Heart right ventricle (tissue), 16 donors: Measurements from ENCODE around the gene CNTNAP4. TPM values are rescaled to one million over a fixed set of nuclear protein-coding genes. Genes with fewer than 3 reads are reported as not detected.

ENCODE experiments used
- ATAC-seq, 8 donors: fragments of 200-7000 bp; cut with Tn5 transposase; one replicate each; pipeline ENCODE4 v1.9.1; 2020; ENCODE audit warnings: mild to moderate bottlenecking in 8 of 8, moderate library complexity in 8 of 8, moderate number of reproducible peaks in 1 of 8
- DNase-seq, 2 donors: peaks; one replicate each; pipeline ENCODE4 v3.0.0-alpha.2; 2020
- H3K27ac ChIP-seq, 10 donors: fragments of 200-600 bp; sonication (generic) in 2 of 10; one replicate each; pipeline versions ENCODE4 v1.5.0 to v1.8.0; 2020 to 2022; ENCODE audit warnings: mild to moderate bottlenecking in 3 of 10
- H3K27me3 ChIP-seq, 7 donors: fragments of 200-600 bp; one replicate each; pipeline ENCODE4 v1.8.0; 2021 to 2022; ENCODE audit warnings: mild to moderate bottlenecking in 2 of 7
- H3K36me3 ChIP-seq, 9 donors: fragments of 200-600 bp; sonication (generic) in 1 of 9; one replicate each; pipeline versions ENCODE4 v1.5.0 to v1.8.0; 2020 to 2022; ENCODE audit warnings: mild to moderate bottlenecking in 2 of 9
- H3K4me1 ChIP-seq, 9 donors: fragments of 200-600 bp; sonication (generic) in 1 of 9; one replicate each; pipeline versions ENCODE4 v1.5.0 to v1.8.0; 2020 to 2022; ENCODE audit warnings: mild to moderate bottlenecking in 4 of 9
- H3K4me3 ChIP-seq, 10 donors: fragments of 200-600 bp; sonication (generic) in 2 of 10; one replicate each; pipeline versions ENCODE4 v1.5.0 to v1.8.0; 2020 to 2022; ENCODE audit warnings: mild to moderate bottlenecking in 7 of 10, moderate library complexity in 2 of 10
- H3K9me3 ChIP-seq, 11 donors: fragments of 200-600 bp in 10 of 11; sonication (generic) in 2 of 11; one replicate each; pipeline versions ENCODE4 v1.5.0 to v1.8.0; 2013 to 2022; ENCODE audit warnings: mild to moderate bottlenecking in 2 of 11, control low read depth in 1 of 11, moderate library complexity in 1 of 11
- WGBS, 2 donors: extraction: QIAGEN DNeasy Blood & Tissue Kit; methylation state at CpG; one replicate each; pipeline ENCODE4 v1.1.7; 2013; ENCODE audit warnings: inconsistent platforms in 1 of 2; 5-methylcytosine and 5-hydroxymethylcytosine counted together
- intact Hi-C, 10 donors: fragments of 100-400 bp; cut with DNase I; formaldehyde crosslinking; loops; one replicate each; pipeline versions ENCODE4 v1.11.1 to v1.14.2; 2022
- polyA plus RNA-seq, 2 donors: library from polyadenylated mRNA; stranded (reverse); fragments of 200-250 nt; gene quantifications; one replicate each; pipeline ENCODE4 v1.2.3, GENCODE V29; 2013
- total RNA-seq, 10 donors: library from RNA; stranded (reverse); fragmentation: NEBNext Ultra II Directional in 3 of 10; extraction: Animal tissue kit (Norgen Biotek cat#: 25700) in 3 of 10; gene quantifications; one replicate each; pipeline versions ENCODE4 v1.2.1 to v1.2.4, GENCODE V29; 2021 to 2023
- TF ChIP-seq, protein P1 (sequence below), 9 donors: fragments of 200-600 bp; sonication (generic) in 2 of 9; IDR thresholded peaks; one replicate each; pipeline versions ENCODE4 v1.5.0 to v1.8.0; 2021 to 2022; ENCODE audit warnings: antibody characterized with exemption in 9 of 9, mild to moderate bottlenecking in 5 of 9, moderate library complexity in 1 of 9
- donor health status: Arrhythmogenic right ventricular cardiomyopathy.
- donor health status: ischemic (EF 13 %, LVEDD 7.1; RV severe dilation, severe dysfunction).
- donor health status: healthy with polysubstance abuse.
- donor health status: DM: no; HTN: yes; CAD: no.
- donor health status: DM: no; HTN: no; CAD: no.
- donor health status: ischemic (EF 25% LVEDD 6.9; RV normal size, moderate dysfunction).
- donor health status: ischemic (EF 25% LVEDD 5.7; RV mildly dilated, moderate dysfunction).
- donor health status: healthy.
- donor health status: DM: yes; HTN: yes; CAD: no.
- donor health status: Ischemic cardiomyopathy.
- donor health status: ischemic (EF 35%, LVEDD 5.7; RV mildly dilated, moderate dysfunction).
- donor health status: nonischemic (EF 11% LVEDD 7.7; RV severe dilation, severe dysfunction).
- donor health status: DM: yes; HTN: yes; CAD: no.
- donor health status: PGD.
- donor health status: ischemic (EF 29% LVEDD 5.4; RV normal size, mild dysfunction).
- donor health status: nonischemic (EF 23%, LVEDD 6.1; RV moderate dilation, normal function).

Gene CNTNAP4
- total and polyA plus RNA-seq, 12 donors: not detected

DNA sequence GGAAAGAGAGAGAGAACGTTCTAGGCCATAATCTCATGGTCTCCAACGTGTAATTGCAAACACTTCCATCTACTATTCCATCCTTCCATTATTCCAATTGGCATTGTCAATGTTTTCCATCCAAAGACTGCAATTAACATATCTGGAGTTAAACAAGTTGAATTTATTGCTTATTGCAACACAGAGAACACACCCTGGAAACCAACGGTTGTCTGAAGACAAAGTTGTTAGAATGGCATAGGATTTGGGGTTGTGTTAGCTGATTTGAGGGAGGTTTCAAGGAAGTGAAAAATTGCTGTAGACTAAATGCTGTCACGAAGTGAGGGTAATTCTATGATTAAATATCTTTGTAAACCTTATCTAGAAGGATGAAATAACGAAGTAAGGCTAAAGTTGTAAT is 178.8 kb downstream of the CNTNAP4 start:
- no peak for ATAC-seq

DNA sequence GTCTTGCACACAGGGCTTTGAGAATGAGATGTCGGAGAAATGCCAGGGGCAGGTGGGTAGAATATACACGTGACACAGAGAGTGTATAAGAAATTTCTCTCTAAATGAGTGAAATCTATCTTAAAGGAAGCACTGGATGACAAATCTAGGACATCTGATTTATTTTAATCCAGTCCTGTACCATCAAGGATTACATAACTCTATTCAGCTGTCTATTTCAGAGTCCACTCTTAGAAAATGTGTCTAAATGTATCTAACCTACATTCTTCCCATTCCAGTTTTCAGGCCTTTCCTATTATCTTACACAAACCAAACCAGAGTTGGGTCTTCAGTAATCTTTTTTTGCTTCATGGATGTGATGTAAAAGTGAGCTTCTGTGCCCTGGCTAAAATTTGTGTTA is 181.9 kb downstream of the CNTNAP4 start:
- TF ChIP-seq, protein P1, sequence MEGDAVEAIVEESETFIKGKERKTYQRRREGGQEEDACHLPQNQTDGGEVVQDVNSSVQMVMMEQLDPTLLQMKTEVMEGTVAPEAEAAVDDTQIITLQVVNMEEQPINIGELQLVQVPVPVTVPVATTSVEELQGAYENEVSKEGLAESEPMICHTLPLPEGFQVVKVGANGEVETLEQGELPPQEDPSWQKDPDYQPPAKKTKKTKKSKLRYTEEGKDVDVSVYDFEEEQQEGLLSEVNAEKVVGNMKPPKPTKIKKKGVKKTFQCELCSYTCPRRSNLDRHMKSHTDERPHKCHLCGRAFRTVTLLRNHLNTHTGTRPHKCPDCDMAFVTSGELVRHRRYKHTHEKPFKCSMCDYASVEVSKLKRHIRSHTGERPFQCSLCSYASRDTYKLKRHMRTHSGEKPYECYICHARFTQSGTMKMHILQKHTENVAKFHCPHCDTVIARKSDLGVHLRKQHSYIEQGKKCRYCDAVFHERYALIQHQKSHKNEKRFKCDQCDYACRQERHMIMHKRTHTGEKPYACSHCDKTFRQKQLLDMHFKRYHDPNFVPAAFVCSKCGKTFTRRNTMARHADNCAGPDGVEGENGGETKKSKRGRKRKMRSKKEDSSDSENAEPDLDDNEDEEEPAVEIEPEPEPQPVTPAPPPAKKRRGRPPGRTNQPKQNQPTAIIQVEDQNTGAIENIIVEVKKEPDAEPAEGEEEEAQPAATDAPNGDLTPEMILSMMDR (IDR thresholded peaks at IDR 0.05): no peak
- Histone ChIP-seq H3K27ac (no peak overlapping the region), H3K4me3 (no peak overlapping the region), H3K9me3 (peaks cover 0 to 3% (median 0%) of the 10 kb centered on the region in 11 donors), H3K36me3 (no peaks in the 10 kb centered on the region), H3K4me1 (no peaks in the 10 kb centered on the region), H3K27me3 (peaks cover 0 to 3% (median 0%) of the 10 kb centered on the region in 7 donors)
- DNase-seq (no peak), ATAC-seq (no peak)
- intact Hi-C loops: no loop called here
- WGBS, 2 donors: 70 to 73% methylated on average over 2 of the region's 2 CpGs

More for the DNA sequence above, 178.8 kb downstream of the CNTNAP4 start:
- WGBS, 2 donors: 70 to 74% methylated on average over 5 of the region's 5 CpGs
- Histone ChIP-seq H3K9me3 (peaks cover 0 to 3% (median 0%) of the 10 kb centered on the region in 11 donors), H3K4me1 (no peaks in the 10 kb centered on the region), H3K27me3 (no peaks in the 10 kb centered on the region), H3K36me3 (no peaks in the 10 kb centered on the region), H3K27ac (no peak overlapping the region), H3K4me3 (no peak overlapping the region)
- DNase-seq: no peak
- intact Hi-C loops: no loop called here
- TF ChIP-seq, protein P1 (IDR thresholded peaks at IDR 0.05): no peak

DNA sequence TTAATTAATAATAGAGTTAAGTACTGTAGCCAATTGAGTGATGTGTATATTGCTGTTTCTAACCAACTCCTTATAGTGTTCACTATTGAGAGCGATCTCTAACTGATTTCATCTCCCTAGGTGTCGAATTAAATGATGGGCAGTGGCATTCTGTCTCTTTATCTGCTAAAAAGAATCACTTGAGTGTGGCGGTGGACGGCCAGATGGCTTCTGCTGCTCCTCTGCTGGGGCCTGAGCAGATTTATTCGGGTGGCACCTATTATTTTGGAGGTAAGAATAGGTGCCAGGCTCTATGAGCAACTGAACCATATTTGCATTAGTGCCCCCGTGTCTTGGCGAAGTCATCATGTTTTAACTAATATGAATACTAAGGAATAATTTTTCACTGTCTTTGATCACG is 184.6 kb downstream of the CNTNAP4 start:
- H3K36me3 ChIP-seq: no peaks in the 10 kb centered on the region
- H3K9me3 ChIP-seq: no peaks in the 10 kb centered on the region
- TF ChIP-seq, protein P1 (IDR thresholded peaks at IDR 0.05): no peak
- DNase-seq (no peak), ATAC-seq (no peak)
- WGBS, 2 donors: 68 to 72% methylated on average over 8 of the region's 8 CpGs
- intact Hi-C loops: no loop called here
- H3K27me3 ChIP-seq: peaks cover 0 to 6% (median 0%) of the 10 kb centered on the region in 7 donors
- H3K4me1 ChIP-seq: no peaks in the 10 kb centered on the region
- no peak overlapping the region for H3K4me3 ChIP-seq
- no peak overlapping the region for H3K27ac ChIP-seq

DNA sequence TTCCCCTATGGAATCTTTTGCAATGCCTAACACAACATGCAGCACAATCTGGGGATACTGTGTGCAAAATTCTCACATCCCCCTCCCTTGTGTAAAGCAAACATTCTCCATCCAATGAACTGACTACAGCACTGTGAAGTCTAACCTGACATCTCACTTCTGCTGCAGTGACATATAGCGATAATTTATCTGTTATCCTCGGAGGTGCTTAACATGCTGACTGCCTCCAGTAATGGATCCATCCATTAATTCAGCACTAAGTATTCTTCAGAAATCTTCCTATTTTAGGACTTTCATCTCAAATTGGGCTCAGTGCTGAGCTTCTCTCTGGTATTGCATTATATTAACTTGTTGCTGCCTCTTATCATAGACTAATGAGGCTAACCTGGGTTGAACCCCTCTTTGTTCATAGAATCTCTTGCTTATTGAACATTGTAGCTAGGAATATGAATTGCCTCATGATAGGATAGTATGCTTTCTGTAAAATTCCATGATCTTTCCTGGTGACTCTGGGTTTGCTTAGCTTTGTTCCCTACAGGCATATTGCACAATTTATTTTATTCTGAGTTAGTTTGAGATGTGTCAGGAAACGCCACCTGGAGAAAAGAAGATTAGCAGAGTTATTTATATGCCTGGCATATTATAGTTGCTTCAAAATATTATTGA is 187.9 kb downstream of the CNTNAP4 start:
- Histone ChIP-seq H3K36me3 (no peaks in the 10 kb centered on the region), H3K27me3 (peaks cover 0 to 6% (median 0%) of the 10 kb centered on the region in 7 donors), H3K9me3 (no peaks in the 10 kb centered on the region), H3K4me1 (no peaks in the 10 kb centered on the region), H3K27ac (no peak overlapping the region), H3K4me3 (no peak overlapping the region)
- WGBS, 2 donors: 64 to 72% methylated on average over 3 of the region's 3 CpGs
- intact Hi-C loops: no loop called here
- no peak for DNase-seq
- no peak for ATAC-seq
- TF ChIP-seq, protein P1 (IDR thresholded peaks at IDR 0.05): no peak
